ENCODE measurements around the gene ENOX1. TPM values are rescaled to one million over a fixed set of nuclear protein-coding genes. Genes with fewer than 3 reads are reported as not detected.

ENOX1 gene
- total and polyA plus RNA-seq, 8 donors, result 0.23 to 2.0 (median 0.94) TPM

GRCh38 chr13:43797869-43798268 is 11.1 kb upstream of the ENOX1 start:
- H3K4me3 ChIP-seq, result no peak overlapping the region

DNA sequence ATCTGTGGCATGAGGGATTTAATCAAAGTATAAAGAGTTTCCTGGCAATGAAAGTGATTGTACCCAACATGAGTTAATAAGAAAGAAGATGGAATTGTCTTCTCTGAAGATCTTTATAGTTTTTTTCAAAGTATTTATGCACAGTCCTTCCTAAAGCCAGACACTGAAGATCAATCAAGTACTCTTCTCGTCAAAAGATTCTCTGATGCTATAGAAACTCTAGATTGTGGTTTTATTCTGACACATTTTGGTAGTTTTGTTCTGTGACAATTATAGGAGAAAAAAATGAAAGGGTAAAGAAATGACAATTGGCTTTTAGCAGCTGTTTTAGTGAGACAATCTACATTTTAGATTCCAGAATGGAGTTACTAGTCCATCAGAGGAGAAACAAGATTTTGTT is 10.4 kb upstream of the ENOX1 start:
- Histone ChIP-seq H3K27me3 (no peaks in the 10 kb centered on the region), H3K27ac (no peak overlapping the region), H3K9me3 (no peaks in the 10 kb centered on the region), H3K4me3 (no peak overlapping the region), H3K4me1 (no peaks in the 10 kb centered on the region), H3K36me3 (no peaks in the 10 kb centered on the region)
- FAIRE-seq, result no peak
- ATAC-seq, result no peak
- TF ChIP-seq, protein P1, sequence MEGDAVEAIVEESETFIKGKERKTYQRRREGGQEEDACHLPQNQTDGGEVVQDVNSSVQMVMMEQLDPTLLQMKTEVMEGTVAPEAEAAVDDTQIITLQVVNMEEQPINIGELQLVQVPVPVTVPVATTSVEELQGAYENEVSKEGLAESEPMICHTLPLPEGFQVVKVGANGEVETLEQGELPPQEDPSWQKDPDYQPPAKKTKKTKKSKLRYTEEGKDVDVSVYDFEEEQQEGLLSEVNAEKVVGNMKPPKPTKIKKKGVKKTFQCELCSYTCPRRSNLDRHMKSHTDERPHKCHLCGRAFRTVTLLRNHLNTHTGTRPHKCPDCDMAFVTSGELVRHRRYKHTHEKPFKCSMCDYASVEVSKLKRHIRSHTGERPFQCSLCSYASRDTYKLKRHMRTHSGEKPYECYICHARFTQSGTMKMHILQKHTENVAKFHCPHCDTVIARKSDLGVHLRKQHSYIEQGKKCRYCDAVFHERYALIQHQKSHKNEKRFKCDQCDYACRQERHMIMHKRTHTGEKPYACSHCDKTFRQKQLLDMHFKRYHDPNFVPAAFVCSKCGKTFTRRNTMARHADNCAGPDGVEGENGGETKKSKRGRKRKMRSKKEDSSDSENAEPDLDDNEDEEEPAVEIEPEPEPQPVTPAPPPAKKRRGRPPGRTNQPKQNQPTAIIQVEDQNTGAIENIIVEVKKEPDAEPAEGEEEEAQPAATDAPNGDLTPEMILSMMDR (IDR thresholded peaks at IDR 0.05), result no peak
- WGBS, 2 donors, result 87 to 90% methylated on average over 1 of the region's 1 CpG
- no peak for DNase-seq
- intact Hi-C loops (cut with DNase I), result no loop called here

More at GRCh38 chr13:43797869-43798268, 11.1 kb upstream of the ENOX1 start:
- Histone ChIP-seq H3K27ac (no peak overlapping the region), H3K36me3 (no peaks in the 10 kb centered on the region), H3K4me1 (no peaks in the 10 kb centered on the region), H3K27me3 (no peaks in the 10 kb centered on the region), H3K9me3 (no peaks in the 10 kb centered on the region)
- ATAC-seq (no peak), FAIRE-seq (no peak), DNase-seq (no peak)
- WGBS, 2 donors, result 62 to 63% methylated on average over 3 of the region's 3 CpGs
- TF ChIP-seq, protein P1 (IDR thresholded peaks at IDR 0.05), result no peak
- intact Hi-C loops (cut with DNase I), result no loop called here

- ATAC-seq (no peak), FAIRE-seq (no peak), DNase-seq (no peak)
- Histone ChIP-seq H3K9me3 (no peaks in the 10 kb centered on the region), H3K36me3 (no peaks in the 10 kb centered on the region), H3K27me3 (peaks cover 0 to 9% (median 0%) of the 10 kb centered on the region in 4 donors), H3K27ac (no peak overlapping the region), H3K4me1 (no peaks in the 10 kb centered on the region), H3K4me3 (no peak overlapping the region)
- intact Hi-C loops (cut with DNase I), result no loop called here
- TF ChIP-seq, protein P1 (IDR thresholded peaks at IDR 0.05), result no peak
Measured at GRCh38 chr13:43794416-43794815, 7.6 kb upstream of the ENOX1 start.

DNA sequence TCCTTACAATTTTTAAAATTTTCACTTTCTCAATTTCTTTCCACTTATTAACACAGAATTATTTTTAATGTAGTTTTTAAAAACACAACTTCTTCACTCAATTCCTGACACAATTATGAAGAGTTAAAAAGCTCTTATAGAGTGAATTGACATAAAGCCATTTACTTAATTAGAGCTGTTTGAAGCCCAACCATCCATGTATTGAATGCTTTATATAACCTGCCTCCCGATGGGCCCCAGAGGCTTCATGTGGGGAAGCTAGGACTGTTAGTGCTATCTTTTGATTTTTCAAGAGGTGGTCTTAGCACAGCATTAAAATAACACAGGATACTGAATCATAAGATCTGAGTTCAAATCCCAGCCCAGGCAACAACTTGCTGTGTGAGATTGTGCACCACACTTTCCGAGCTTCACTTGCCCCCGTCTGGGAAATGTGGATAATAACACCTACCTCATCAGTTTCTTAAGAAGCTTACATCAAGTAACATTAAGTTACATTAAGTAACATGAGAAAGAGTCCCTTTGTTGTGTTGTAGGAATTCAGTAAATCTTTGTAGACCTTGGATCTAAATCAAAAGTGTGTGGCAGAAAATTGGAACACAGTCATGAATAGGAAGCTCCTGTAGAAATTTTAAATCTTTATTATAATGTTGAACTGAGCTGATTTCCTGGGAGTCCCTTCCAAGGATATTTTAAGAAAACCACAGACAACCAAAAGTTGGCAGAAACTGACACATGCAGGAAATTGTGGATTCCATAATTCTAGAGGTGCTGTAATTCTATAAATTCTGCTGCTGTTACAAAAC is 5.5 kb upstream of the ENOX1 start:
- intact Hi-C loops (cut with DNase I), result no loop called here
- no peak for DNase-seq
- Histone ChIP-seq H3K27ac (no peak overlapping the region), H3K36me3 (no peaks in the 10 kb centered on the region), H3K4me3 (no peak overlapping the region), H3K4me1 (peaks cover 0 to 2% (median 0%) of the 10 kb centered on the region in 3 donors), H3K27me3 (peaks cover 0 to 9% (median 0%) of the 10 kb centered on the region in 4 donors), H3K9me3 (no peaks in the 10 kb centered on the region)
- ATAC-seq, result no peak
- FAIRE-seq, result no peak
- 69 to 74% methylated on average over 3 of the region's 3 CpGs for WGBS, 2 donors
- TF ChIP-seq, protein P1 (IDR thresholded peaks at IDR 0.05), result no peak

GRCh38 chr13:43787997-43788396 is 1.2 kb upstream of the ENOX1 start:
- TF ChIP-seq, protein P1 (IDR thresholded peaks at IDR 0.05), result no peak
- Histone ChIP-seq H3K36me3 (no peaks in the 10 kb centered on the region), H3K4me3 (no peak overlapping the region), H3K4me1 (peaks cover 0 to 4% (median 0%) of the 10 kb centered on the region in 3 donors), H3K27ac (no peak overlapping the region), H3K9me3 (no peaks in the 10 kb centered on the region), H3K27me3 (peaks cover 0 to 9% (median 0%) of the 10 kb centered on the region in 4 donors)
- intact Hi-C loops (cut with DNase I), result loop anchor here in 1 of 3 donors (10.0 kb wide), 1 partner anchor 483 kb away; no protein-coding TSS in a partner anchor
- 59 to 69% methylated on average over 2 of the region's 2 CpGs for WGBS, 2 donors
- DNase-seq, result peak in 1 of 6 donors; percentile 17
- no peak for FAIRE-seq
- no peak for ATAC-seq
